GOT3 (cell line): ENCODE measurements around the gene VPS13D.
"Not testable (repeated sequence)": the region's sequence is repeated elsewhere in the genome, so short reads cannot be mapped to it uniquely, and the experiment has no call there.

ENCODE experiments used
- DNase-seq: peaks from one replicate; lab custom pipeline; 2025; ENCODE audit warnings: mixed read lengths; lab: John Stamatoyannopoulos, UW

VPS13D gene

DNA sequence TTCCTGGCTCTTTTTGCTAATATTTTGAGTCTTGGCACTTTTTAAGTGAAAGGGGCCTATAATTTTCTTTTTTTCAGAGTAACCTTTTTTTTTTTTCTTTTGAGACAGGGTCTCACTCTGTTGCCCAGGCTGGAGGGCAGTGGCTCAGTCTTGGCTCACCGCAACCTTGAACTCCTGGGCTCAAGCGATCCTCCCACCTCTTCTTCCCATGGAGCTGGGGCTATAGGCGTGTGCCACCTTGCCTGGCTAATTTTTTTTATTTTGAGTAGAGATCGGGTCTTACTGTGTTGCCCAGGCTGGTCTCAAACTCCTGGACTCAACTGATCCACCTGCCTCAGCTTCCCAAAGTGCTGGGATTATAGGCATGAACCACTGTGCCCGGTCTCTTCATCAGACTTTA is 285.4 kb downstream of the VPS13D start:
- no peak for DNase-seq

- no peak for DNase-seq
These were observed 286.9 kb downstream of the VPS13D start for GRCh38 chr1:12516741-12517140.

GRCh38 chr1:12518931-12519692 is 289.3 kb downstream of the VPS13D start:
- DNase-seq = no peak

- DNase-seq = no peak
These were observed 290.0 kb downstream of the VPS13D start for GRCh38 chr1:12519693-12520364.

DNA sequence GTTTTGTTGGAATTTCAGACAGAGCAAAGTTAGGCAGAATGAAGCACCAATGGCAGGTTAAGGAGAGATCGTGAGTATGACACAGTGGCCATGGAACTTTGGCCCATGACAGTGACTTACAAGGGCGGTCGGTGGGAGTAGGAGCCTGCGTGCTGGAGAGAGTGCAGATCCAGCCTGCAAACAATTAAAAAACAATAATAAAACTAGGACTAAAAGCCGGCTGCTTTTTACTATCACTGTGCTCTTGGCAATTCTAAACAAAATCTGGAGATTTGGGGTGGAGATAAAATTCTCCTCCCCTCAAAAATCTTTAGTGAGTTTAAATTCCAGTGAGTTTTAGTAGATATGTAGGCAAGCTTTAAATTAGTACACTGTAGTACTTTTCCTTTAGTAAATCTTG is 291.3 kb downstream of the VPS13D start:
- DNase-seq = no peak

GRCh38 chr1:12522780-12523179 is 292.9 kb downstream of the VPS13D start:
- DNase-seq = not testable (repeated sequence)

- DNase-seq = no peak
These were observed 294.4 kb downstream of the VPS13D start for GRCh38 chr1:12524266-12524665.

DNA sequence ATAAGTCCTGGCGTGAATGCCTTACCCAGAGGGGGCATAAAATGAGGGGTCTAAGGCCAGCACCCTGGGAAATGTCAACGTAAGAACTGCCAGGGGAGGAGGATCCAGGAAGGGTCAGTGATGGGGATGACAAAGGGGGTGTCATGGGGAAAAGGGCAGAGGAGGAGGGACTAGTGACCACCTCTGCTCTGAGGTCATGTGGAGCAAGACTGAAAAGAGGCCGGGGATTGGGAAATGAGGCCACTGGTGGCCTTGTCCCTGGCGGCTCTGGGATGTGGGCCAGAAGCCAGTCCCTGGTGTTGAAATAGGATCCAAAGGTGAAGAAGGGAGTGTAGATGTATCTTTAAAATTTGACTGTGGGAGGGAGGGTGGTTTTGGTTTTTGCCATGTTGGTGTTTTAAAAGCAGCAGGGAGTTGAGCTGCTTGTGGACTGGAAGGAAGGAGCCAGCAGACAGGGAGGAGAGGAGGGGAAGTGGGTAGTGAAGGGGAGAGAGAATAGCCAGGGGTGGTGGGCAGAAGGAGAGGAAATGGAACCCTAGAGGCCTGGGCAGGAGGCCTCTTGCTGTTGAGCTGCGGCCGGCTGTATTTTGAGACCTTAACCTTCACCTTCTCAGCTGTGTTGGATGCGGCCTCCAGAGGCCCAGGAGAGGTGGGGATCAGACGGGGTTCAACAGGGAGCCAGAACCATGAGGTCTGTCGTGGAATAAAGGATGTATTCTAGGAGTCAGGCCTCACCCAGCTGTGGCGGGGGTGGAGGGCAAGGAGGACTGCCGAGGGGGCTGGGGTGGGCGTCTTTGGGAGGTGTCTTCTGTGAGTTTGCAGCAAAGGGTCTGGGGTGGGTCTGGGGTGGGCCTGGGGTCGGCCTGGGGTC is 295.7 kb downstream of the VPS13D start:
- no peak for DNase-seq

DNA sequence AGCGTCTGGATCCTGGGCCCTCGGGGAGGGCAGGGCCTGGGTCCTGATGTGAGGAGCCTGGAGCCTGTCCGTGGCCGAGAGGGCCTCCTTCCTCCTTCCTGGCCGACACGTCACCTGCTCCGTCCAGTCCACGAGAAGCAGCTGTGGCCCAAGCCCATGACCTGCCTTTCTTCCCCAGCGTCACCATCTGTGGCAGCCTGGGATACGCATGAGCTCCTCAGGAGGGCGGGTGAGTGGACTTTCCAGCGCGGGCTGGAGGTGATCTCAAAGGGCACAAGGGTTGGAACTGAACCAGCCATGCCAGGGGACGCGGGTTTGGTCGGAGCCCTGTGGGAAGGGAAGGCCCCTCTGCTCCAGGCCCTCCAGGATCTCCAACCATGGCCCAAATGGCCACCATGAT is 297.7 kb downstream of the VPS13D start:
- DNase-seq = no peak

DNA sequence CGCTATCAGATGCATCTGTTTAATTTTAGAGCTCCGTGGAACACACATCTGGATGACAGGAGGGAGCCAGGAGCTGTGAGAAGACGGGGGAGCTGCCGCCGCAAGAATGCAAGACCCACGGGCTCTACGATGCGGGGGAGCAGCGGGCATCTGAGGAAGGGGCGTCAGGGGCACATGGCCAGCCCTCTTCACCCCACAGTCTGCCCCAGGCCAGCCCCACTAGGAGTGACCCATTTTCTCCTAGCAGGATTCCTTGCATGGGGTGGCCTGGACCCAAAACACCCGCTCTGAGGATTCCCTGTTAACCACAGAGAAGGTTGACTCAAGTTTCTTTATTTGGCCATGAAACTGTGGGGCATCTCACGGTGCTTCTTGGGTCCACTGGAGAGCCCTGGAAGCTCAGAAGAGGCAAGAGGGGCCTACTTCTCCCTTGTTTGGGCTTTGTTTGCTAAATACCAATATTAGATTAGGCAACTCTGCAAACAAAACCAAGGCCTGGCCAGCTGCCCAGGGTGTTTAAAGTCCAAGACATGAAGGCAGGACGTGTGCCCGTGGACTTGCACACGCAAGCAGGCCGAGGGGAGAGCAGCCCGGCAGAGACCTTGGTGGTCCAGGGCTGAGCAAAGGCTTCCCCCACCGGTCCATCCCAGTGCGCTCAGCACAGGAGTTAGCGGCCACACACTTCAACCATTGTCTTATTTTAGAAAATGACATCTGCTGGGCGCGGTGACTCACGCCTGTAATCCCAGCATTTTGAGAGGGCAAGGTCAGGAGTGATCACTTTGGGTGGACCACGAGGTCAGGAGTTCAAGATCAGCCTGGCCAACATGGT is 298.4 kb downstream of the VPS13D start:
- no peak for DNase-seq

DNA sequence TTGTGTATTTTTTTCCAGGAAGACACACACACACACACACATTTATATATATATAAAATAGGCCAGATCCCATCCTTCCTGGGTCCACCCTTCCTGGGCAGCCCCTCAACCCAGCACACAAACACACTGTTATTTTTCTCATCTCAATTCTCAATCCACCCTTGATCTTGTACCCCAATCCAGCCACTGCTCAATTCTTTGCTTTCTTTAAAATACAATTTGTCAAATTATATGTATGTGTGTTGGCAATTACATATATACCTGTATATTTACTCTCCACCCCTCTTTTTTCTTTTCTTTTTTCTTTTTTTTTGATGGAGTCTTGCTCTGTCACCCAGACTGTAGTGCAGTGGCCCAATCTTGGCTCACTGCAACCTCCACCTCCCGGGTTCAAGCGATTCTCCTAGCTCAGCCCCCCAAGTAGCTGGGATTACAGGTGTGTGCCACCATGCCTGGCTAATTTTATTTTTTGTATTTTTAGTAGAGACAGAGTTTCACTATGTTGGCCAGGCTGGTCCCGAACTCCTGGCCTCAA is 299.9 kb downstream of the VPS13D start:
- DNase-seq = no peak

- no peak for DNase-seq
These were observed 300.8 kb downstream of the VPS13D start for GRCh38 chr1:12530462-12531178.

DNA sequence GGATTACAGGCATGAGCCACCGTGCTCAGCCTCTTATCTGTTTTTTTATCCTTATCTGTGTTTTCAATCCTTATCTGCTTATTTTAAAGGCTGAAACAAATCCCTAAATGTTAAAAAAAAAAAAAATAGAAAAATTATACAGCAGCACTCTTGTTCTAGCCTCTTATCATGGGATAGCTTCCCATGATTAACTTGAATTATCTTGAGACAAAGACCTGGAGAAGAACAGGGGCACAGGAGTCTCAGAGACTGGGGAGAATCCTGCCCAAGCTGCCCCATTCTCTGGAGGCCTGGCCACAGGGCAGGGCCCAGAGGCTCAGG is 301.3 kb downstream of the VPS13D start:
- DNase-seq = no peak

DNA sequence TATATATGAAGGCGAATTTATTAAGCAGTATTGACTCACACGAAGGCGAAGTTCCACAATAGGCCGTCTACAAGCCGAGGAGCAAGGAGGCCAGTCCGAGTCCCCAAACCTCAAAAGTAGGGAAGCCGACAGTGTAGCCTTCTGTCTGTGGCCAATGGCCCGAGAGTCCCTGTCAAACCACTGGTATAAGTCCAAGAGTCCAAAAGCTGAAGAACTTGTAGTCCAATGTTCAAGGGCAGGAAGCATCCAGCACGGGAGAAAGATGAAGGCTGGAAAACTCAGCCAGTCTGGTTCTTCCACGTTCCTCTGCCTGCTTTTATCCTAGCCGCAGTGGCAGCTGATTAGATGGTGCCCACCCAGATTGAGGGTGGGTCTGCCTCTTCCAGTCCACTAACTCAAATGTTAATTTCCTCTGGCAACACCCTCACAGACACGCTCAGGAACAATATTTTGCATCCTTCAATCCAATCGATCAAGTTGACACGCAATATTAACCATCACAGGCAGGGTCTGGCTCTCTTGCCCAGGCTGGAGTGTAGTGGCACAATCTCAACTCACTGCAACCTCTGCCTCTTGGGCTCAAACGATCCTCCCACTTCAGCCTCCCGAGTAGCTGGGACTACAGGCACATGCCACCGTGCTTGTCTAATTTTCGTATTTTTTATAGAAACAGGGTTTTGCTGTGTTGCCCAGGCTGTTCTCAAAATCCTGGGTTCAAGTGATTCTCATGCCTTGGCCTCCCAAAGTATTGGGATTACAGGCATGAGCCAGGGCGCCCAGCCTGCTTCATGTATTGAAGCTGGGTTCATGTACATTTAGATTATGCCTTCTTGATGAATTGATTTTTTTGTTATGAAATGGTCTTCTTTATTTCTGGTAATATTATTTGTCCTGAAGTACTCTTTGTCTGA is 302.8 kb downstream of the VPS13D start:
- no peak for DNase-seq

GRCh38 chr1:12536023-12536639 is 306.3 kb downstream of the VPS13D start:
- DNase-seq = no peak

GRCh38 chr1:12537294-12537693 is 307.5 kb downstream of the VPS13D start:
- no peak for DNase-seq

- no peak for DNase-seq
These were observed 308.2 kb downstream of the VPS13D start for GRCh38 chr1:12537906-12538461.

DNA sequence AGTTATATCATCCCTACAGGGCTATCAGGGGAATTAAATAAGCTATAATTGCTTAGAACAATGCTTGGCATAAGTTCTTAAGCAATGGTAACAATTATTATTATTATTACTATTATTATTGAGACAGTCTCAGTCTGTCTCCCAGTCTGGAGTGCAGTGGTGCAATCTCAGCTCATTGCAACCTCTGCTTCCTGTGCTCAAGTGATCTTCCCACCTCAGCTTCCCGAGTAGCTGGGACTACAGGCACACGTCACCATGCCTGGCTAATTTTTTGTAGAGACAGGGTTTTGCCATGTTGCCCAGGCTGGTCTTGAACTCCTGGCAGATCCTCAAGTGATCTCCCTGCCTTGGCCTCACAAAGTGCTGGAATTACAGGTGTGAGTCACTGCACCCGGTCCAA is 308.7 kb downstream of the VPS13D start:
- not testable (repeated sequence) for DNase-seq

- no peak for DNase-seq
These were observed 309.5 kb downstream of the VPS13D start for GRCh38 chr1:12539320-12539704.
